ENCODE measurements around the gene TMIGD1. TPM values are rescaled to one million over a fixed set of nuclear protein-coding genes. Genes with fewer than 3 reads are reported as not detected.

The TMIGD1 gene
- polyA plus RNA-seq, 2 donors, result not detected

DNA sequence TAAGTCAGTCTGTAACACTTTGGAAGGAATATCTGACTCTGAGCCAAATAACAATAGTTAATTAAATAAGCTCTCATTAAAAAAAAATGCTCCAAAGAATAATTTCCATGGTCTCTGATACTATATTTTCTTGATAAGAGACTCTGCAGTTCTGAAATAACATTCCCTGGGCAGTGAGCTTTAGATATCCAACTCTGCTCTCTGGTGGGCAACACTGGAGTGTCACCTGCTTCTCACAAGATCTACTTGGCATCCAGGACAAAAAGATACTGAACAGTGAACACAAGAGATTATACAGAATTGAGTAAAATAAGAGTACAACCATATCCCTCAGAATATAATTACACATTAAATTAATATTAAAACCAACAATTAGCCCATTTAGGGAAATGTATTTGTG, 55.8 kb downstream of the TMIGD1 start:
- H3K4me3 ChIP-seq (ENCODE audit: low read depth in 1 of 2, low read length in 2 of 2), result no peak overlapping the region
- H3K36me3 ChIP-seq (ENCODE audit: control insufficient read depth in 2 of 2, insufficient read depth in 2 of 2, low read length in 1 of 2), result peaks cover 0 to 11% of the 10 kb centered on the region in 2 donors
- H3K27ac ChIP-seq (ENCODE audit: low read depth in 2 of 2, low read length in 1 of 2), result no peak overlapping the region
- H3K4me1 ChIP-seq (ENCODE audit: control insufficient read depth in 2 of 2, insufficient read depth in 2 of 2, low read length in 1 of 2), result no peaks in the 10 kb centered on the region
- no peaks in the 10 kb centered on the region for H3K27me3 ChIP-seq (ENCODE audit: control insufficient read depth in 1 of 2, insufficient read depth in 2 of 2, low read length in 2 of 2)
- H3K9me3 ChIP-seq (ENCODE audit: control insufficient read depth in 2 of 2, insufficient read depth in 1 of 2, low read depth in 1 of 2, low read length in 1 of 2), result no peaks in the 10 kb centered on the region

DNA sequence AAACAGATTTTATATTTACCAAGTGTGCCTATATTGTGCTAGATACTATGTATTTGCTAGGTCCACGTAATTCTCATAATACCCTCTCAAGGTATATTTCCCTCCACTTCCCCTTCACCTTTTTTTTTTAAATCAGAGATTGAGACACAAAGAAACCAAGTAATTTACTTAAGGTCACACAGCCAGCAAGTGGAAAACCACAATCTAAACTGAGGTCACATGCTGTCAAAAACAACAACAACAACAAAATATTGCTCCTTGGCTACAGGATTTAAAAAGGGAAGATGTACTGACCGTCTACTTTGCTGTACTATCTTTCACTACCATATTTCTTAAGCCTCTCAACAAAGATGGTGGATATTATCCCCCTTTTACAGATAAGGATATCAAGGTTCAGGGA, 57.9 kb downstream of the TMIGD1 start:
- Histone ChIP-seq H3K4me1 (ENCODE audit: control insufficient read depth in 2 of 2, insufficient read depth in 2 of 2, low read length in 1 of 2) (no peaks in the 10 kb centered on the region), H3K27ac (ENCODE audit: low read depth in 2 of 2, low read length in 1 of 2) (no peak overlapping the region), H3K36me3 (ENCODE audit: control insufficient read depth in 2 of 2, insufficient read depth in 2 of 2, low read length in 1 of 2) (peaks cover 2 to 13% of the 10 kb centered on the region in 2 donors), H3K27me3 (ENCODE audit: control insufficient read depth in 1 of 2, insufficient read depth in 2 of 2, low read length in 2 of 2) (no peaks in the 10 kb centered on the region), H3K4me3 (ENCODE audit: low read depth in 1 of 2, low read length in 2 of 2) (no peak overlapping the region), H3K9me3 (ENCODE audit: control insufficient read depth in 2 of 2, insufficient read depth in 1 of 2, low read depth in 1 of 2, low read length in 1 of 2) (no peaks in the 10 kb centered on the region)
- WGBS, 2 donors, result 93 to 94% methylated on average over 2 of the region's 2 CpGs

DNA sequence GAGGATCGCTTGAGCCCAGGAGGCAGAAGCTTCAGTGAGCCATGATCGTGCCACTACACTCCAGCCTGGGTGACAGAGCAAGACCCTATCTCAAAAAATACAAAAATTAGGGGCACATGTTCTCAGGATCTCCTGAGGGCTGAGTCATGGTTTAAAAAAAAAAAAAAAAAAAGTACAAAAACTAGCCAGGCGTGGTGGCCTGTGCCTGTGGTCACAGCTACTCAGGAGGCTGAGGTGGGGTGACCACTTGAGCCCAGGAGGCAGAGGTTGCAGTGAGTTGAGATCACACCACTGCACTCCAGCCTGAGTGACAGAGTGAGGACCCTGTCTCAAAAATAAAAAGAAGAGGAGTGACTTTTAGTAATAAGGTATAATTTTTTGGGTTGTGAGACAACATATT, 59.0 kb downstream of the TMIGD1 start:
- Histone ChIP-seq H3K9me3 (ENCODE audit: control insufficient read depth in 2 of 2, insufficient read depth in 1 of 2, low read depth in 1 of 2, low read length in 1 of 2) (no peaks in the 10 kb centered on the region), H3K4me1 (ENCODE audit: control insufficient read depth in 2 of 2, insufficient read depth in 2 of 2, low read length in 1 of 2) (no peaks in the 10 kb centered on the region), H3K27ac (ENCODE audit: low read depth in 2 of 2, low read length in 1 of 2) (no peak overlapping the region), H3K36me3 (ENCODE audit: control insufficient read depth in 2 of 2, insufficient read depth in 2 of 2, low read length in 1 of 2) (peaks cover 2 to 12% of the 10 kb centered on the region in 2 donors), H3K4me3 (ENCODE audit: low read depth in 1 of 2, low read length in 2 of 2) (no peak overlapping the region), H3K27me3 (ENCODE audit: control insufficient read depth in 1 of 2, insufficient read depth in 2 of 2, low read length in 2 of 2) (no peaks in the 10 kb centered on the region)
- 93 to 97% methylated on average over 3 of the region's 3 CpGs for WGBS, 2 donors

DNA sequence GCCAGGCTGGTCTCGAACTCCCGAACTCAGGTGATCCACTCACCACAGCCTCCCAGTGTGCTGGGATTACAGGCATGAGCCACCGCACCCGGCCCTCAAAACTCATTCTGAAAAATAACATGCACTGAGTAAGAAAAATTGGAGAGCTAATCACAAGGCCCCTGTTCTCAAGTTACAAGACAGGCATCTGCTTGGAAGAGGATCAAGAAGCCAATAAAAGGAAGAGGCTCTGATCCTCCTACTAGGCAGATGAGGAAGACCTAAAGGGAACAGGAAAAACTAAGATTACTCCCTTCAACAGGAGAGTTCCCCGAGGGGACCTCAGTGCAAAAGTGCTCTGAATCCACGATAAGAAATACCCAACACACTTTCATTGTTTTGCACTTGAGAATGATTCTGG, 60.5 kb downstream of the TMIGD1 start:
- Histone ChIP-seq H3K36me3 (ENCODE audit: control insufficient read depth in 2 of 2, insufficient read depth in 2 of 2, low read length in 1 of 2) (peaks cover 2 to 10% of the 10 kb centered on the region in 2 donors), H3K27me3 (ENCODE audit: control insufficient read depth in 1 of 2, insufficient read depth in 2 of 2, low read length in 2 of 2) (no peaks in the 10 kb centered on the region), H3K4me3 (ENCODE audit: low read depth in 1 of 2, low read length in 2 of 2) (no peak overlapping the region), H3K9me3 (ENCODE audit: control insufficient read depth in 2 of 2, insufficient read depth in 1 of 2, low read depth in 1 of 2, low read length in 1 of 2) (no peaks in the 10 kb centered on the region), H3K4me1 (ENCODE audit: control insufficient read depth in 2 of 2, insufficient read depth in 2 of 2, low read length in 1 of 2) (no peaks in the 10 kb centered on the region), H3K27ac (ENCODE audit: low read depth in 2 of 2, low read length in 1 of 2) (no peak overlapping the region)
- WGBS, 2 donors, result 93 to 95% methylated on average over 6 of the region's 6 CpGs

DNA sequence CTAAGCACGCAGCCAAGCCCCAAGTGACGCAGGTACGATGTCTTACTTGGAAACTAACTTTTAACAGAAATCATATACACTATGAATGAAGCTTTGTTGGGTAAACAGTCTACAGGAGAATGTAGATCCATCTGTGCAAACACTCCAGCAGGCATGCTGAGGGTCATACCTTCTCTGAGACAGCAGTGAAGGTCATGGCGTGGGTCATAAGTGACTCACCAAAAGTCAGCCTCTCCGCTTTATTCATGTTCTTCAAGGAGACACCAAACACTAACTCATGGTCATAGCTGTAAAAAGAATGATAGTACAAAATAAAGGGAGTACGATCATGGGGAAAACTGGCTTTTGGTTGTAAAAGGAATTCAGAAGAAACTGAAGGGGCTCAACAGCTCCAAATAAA, 62.8 kb downstream of the TMIGD1 start:
- Histone ChIP-seq H3K4me3 (ENCODE audit: low read depth in 1 of 2, low read length in 2 of 2) (no peak overlapping the region), H3K27me3 (ENCODE audit: control insufficient read depth in 1 of 2, insufficient read depth in 2 of 2, low read length in 2 of 2) (no peaks in the 10 kb centered on the region), H3K27ac (ENCODE audit: low read depth in 2 of 2, low read length in 1 of 2) (no peak overlapping the region), H3K36me3 (ENCODE audit: control insufficient read depth in 2 of 2, insufficient read depth in 2 of 2, low read length in 1 of 2) (peaks cover 5 to 14% of the 10 kb centered on the region in 2 donors), H3K9me3 (ENCODE audit: control insufficient read depth in 2 of 2, insufficient read depth in 1 of 2, low read depth in 1 of 2, low read length in 1 of 2) (no peaks in the 10 kb centered on the region), H3K4me1 (ENCODE audit: control insufficient read depth in 2 of 2, insufficient read depth in 2 of 2, low read length in 1 of 2) (no peaks in the 10 kb centered on the region)
- 93 to 98% methylated on average over 6 of the region's 6 CpGs for WGBS, 2 donors

DNA sequence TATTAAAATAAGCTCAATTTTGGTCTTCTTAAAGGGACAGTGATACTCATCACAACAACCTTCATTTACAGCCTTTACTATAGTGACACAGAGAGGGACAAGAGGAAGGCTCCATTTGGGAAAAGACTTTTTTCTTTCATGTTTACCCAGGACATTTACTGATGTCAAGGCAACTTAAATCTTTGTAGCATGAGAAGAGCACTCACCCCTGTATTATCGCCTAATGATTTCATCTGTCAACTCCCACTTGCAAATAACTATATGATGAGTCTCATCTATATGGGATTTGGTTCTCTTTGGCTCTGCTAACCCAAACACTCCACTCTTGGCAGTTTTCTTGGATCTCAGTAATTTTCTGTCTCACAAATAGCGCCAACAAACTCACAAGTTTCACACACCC, 66.2 kb downstream of the TMIGD1 start:
- no peaks in the 10 kb centered on the region for H3K9me3 ChIP-seq (ENCODE audit: control insufficient read depth in 2 of 2, insufficient read depth in 1 of 2, low read depth in 1 of 2, low read length in 1 of 2)
- no peak overlapping the region for H3K27ac ChIP-seq (ENCODE audit: low read depth in 2 of 2, low read length in 1 of 2)
- H3K36me3 ChIP-seq (ENCODE audit: control insufficient read depth in 2 of 2, insufficient read depth in 2 of 2, low read length in 1 of 2), result peaks cover 5 to 7% of the 10 kb centered on the region in 2 donors
- H3K4me3 ChIP-seq (ENCODE audit: low read depth in 1 of 2, low read length in 2 of 2), result no peak overlapping the region
- no peaks in the 10 kb centered on the region for H3K4me1 ChIP-seq (ENCODE audit: control insufficient read depth in 2 of 2, insufficient read depth in 2 of 2, low read length in 1 of 2)
- H3K27me3 ChIP-seq (ENCODE audit: control insufficient read depth in 1 of 2, insufficient read depth in 2 of 2, low read length in 2 of 2), result no peaks in the 10 kb centered on the region
- 92 to 95% methylated on average over 2 of the region's 2 CpGs for WGBS, 2 donors

Other genes with a start within 250 kb of the TMIGD1 start
- gene NSRP1, start 217.2 kb downstream of the TMIGD1 start, polyA plus RNA-seq, result 10 to 100 TPM; 16.6 to 19.1 TPM
- 1 to 10 TPM in 1 of 2 donors, under 1 TPM in 1; 0.35 to 2.3 TPM for gene SLC6A4, start 98.4 kb downstream of the TMIGD1 start, polyA plus RNA-seq
- 10 to 100 TPM in 1 of 2 donors, 1 to 10 TPM in 1; 8.9 to 23.7 TPM for gene BLMH, start 42.1 kb downstream of the TMIGD1 start, polyA plus RNA-seq
- gene CPD, start 44.9 kb upstream of the TMIGD1 start, polyA plus RNA-seq, result 1 to 10 TPM; 3.0 to 5.1 TPM
- 10 to 100 TPM in 1 of 2 donors, 1 to 10 TPM in 1; 9.8 to 14.5 TPM for gene GOSR1, start 143.4 kb upstream of the TMIGD1 start, polyA plus RNA-seq

Measured in esophagus (tissue), 2 donors.